GM23338 (cell line): Measurements from ENCODE around the gene SAFB2. TPM values are rescaled to one million over a fixed set of nuclear protein-coding genes. Genes with fewer than 3 reads are reported as not detected.

Source experiments
- ATAC-seq: fragments of 200-7000 bp; cut with Tn5 transposase; 3 replicates; pipeline ENCODE4 v1.9.1; 2020
- DNase-seq: peaks from one replicate; pipeline ENCODE4 v3.0.0-alpha.2; 2015; ENCODE audit warnings: low spot score
- H2AFZ ChIP-seq: fragments of 200-600 bp; sonication (generic); 2 replicates; pipeline ENCODE4 v1.8.0; 2016; ENCODE audit warnings: antibody characterized with exemption, mild to moderate bottlenecking, moderate library complexity
- H3F3A ChIP-seq: fragments of 200-600 bp; sonication (generic); replicated peaks from 2 replicates; pipeline ENCODE4 v1.8.0; 2017; ENCODE audit warnings: antibody characterized with exemption, mixed run types, low read depth
- H3K27ac ChIP-seq: fragments of 200-600 bp; sonication (generic); 2 replicates; pipeline ENCODE4 v1.6.1; 2016; ENCODE audit warnings: low read depth
- H3K27me3 ChIP-seq: fragments of 200-600 bp; sonication (generic); 2 replicates; pipeline ENCODE4 v1.8.0; 2016; ENCODE audit warnings: mild to moderate bottlenecking, mixed run types, moderate library complexity; ENCODE audit not compliant: insufficient read depth
- H3K36me3 ChIP-seq: fragments of 200-600 bp; sonication (generic); 2 replicates; pipeline ENCODE4 v1.8.0; 2016; ENCODE audit warnings: mild to moderate bottlenecking; ENCODE audit not compliant: insufficient read depth
- H3K4me1 ChIP-seq: fragments of 200-600 bp; sonication (generic); 2 replicates; pipeline ENCODE4 v1.8.0; 2016; ENCODE audit warnings: mild to moderate bottlenecking, moderate library complexity; ENCODE audit not compliant: insufficient read depth
- H3K4me2 ChIP-seq: fragments of 200-600 bp; sonication (generic); 2 replicates; pipeline ENCODE4 v1.7.1; 2017; ENCODE audit warnings: mixed run types
- H3K4me3 ChIP-seq: fragments of 200-600 bp; sonication (generic); 2 replicates; pipeline ENCODE4 v1.6.1; 2016; ENCODE audit warnings: mixed run types
- H3K79me2 ChIP-seq: fragments of 200-600 bp; sonication (generic); replicated peaks from 2 replicates; pipeline ENCODE4 v1.8.0; 2017; ENCODE audit warnings: mild to moderate bottlenecking; ENCODE audit not compliant: insufficient read depth
- H3K9me2 ChIP-seq: fragments of 200-600 bp; sonication (generic); 2 replicates; pipeline ENCODE4 v1.8.0; 2017; ENCODE audit not compliant: insufficient read depth
- H4K20me1 ChIP-seq: fragments of 200-600 bp; sonication (generic); replicated peaks from 2 replicates; pipeline ENCODE4 v1.8.0; 2017; ENCODE audit warnings: mild to moderate bottlenecking; ENCODE audit not compliant: insufficient read depth
- H3K27ac Mint-ChIP-seq: 2 replicates; pipeline ENCODE4 v1.8.0; 2020; ENCODE audit warnings: inconsistent platforms, mild to moderate bottlenecking, moderate library complexity, mixed read lengths
- H3K27me3 Mint-ChIP-seq: 3 replicates; pipeline ENCODE4 v1.8.0; 2022; ENCODE audit warnings: low read depth, mild to moderate bottlenecking, moderate library complexity, mixed read lengths, inconsistent platforms; ENCODE audit not compliant: insufficient read depth, poor library complexity
- H3K36me3 Mint-ChIP-seq: 3 replicates; pipeline ENCODE4 v1.8.0; 2021; ENCODE audit warnings: low read depth, mild to moderate bottlenecking, inconsistent platforms, moderate library complexity, mixed read lengths
- H3K4me1 Mint-ChIP-seq: 3 replicates; pipeline ENCODE4 v1.8.0; 2020; ENCODE audit warnings: mild to moderate bottlenecking, inconsistent platforms, mixed read lengths
- H3K4me3 Mint-ChIP-seq: 3 replicates; pipeline ENCODE4 v1.8.0; 2021; ENCODE audit warnings: moderate library complexity, mild to moderate bottlenecking, inconsistent platforms, mixed read lengths
- H3K9me3 Mint-ChIP-seq: 3 replicates; pipeline ENCODE4 v1.8.0; 2020; ENCODE audit warnings: moderate library complexity, mild to moderate bottlenecking, inconsistent platforms, mixed read lengths
- CREB1 ChIP-seq: fragments of 250-450 bp; sonication (Bioruptor Pico); IDR thresholded peaks from 2 replicates; pipeline ENCODE4 v1.5.0; 2020; ENCODE audit warnings: low read depth, mild to moderate bottlenecking, moderate library complexity
- ETS1 ChIP-seq: IDR thresholded peaks from 2 replicates; pipeline ENCODE4 v1.6.1; 2016; ENCODE audit warnings: antibody characterized with exemption
- EZH2phosphoT487 ChIP-seq: fragments of 200-600 bp; sonication (generic); IDR thresholded peaks from one replicate; pipeline ENCODE4 v1.8.1; 2018; ENCODE audit warnings: antibody characterized with exemption; ENCODE audit not compliant: unreplicated experiment
- JUNB ChIP-seq: IDR thresholded peaks from one replicate; pipeline ENCODE4 v1.6.1; 2016; ENCODE audit warnings: antibody characterized with exemption; ENCODE audit not compliant: unreplicated experiment
- NANOG ChIP-seq: IDR thresholded peaks from 2 replicates; pipeline ENCODE4 v1.6.1; 2016; ENCODE audit warnings: antibody characterized with exemption, borderline replicate concordance
- POLR2AphosphoS5 ChIP-seq: IDR thresholded peaks from 2 replicates; pipeline ENCODE4 v1.6.1; 2016; ENCODE audit warnings: antibody characterized with exemption, low read depth
- STAT1 ChIP-seq: IDR thresholded peaks from one replicate; pipeline ENCODE4 v1.6.1; 2016; ENCODE audit warnings: antibody characterized with exemption; ENCODE audit not compliant: unreplicated experiment
- ZNF114 ChIP-seq: fragments of 250-450 bp; sonication (Bioruptor Pico); IDR thresholded peaks from 2 replicates; pipeline ENCODE4 v1.5.0; 2020; ENCODE audit warnings: mild to moderate bottlenecking, moderate library complexity
- ZNF331 ChIP-seq: fragments of 250-450 bp; sonication (Bioruptor Pico); IDR thresholded peaks from 2 replicates; pipeline ENCODE4 v1.5.0; 2020; ENCODE audit warnings: low read depth, mild to moderate bottlenecking, moderate library complexity
- polyA plus RNA-seq: library from polyadenylated mRNA; unstranded; fragments of >200 nt; fragmentation: Nextera tagmentation; extraction: Ambion mirVana; gene quantifications from 2 replicates; pipeline ENCODE4 v1.2.1, GENCODE V29; 2016
- total RNA-seq: library from RNA; depleted of rRNA; stranded (reverse); fragments of >200 nt; shearing (Covaris generic); gene quantifications from 2 replicates; pipeline ENCODE4 v1.2.3, GENCODE V29; 2014
- TF ChIP-seq, protein P1 (sequence below): fragments of 250-450 bp; sonication (Bioruptor Pico); IDR thresholded peaks from 2 replicates; pipeline ENCODE4 v1.5.0; 2020; ENCODE audit warnings: mild to moderate bottlenecking, moderate library complexity
- TF ChIP-seq, protein P2 (sequence below), 2 experiments: fragments of 200-600 bp in 1 of 2; sonication (generic) in 1 of 2; conservative IDR thresholded peaks; 2 replicates each; pipeline versions ENCODE4 v1.5.1 to v1.6.1; 2016 to 2017; ENCODE audit warnings: antibody characterized with exemption in 2 of 2, low read depth in 2 of 2, mild to moderate bottlenecking in 2 of 2, moderate library complexity in 1 of 2
- TF ChIP-seq, protein P3 (sequence below): IDR thresholded peaks from one replicate; pipeline ENCODE4 v1.6.1; 2018; ENCODE audit warnings: antibody characterized with exemption; ENCODE audit not compliant: unreplicated experiment

SAFB2 gene
- total and polyA plus RNA-seq, 2 experiments from 2014 or later = 37.7 to 102 TPM

GRCh38 chr19:5580161-5580571 is 42.4 kb downstream of the SAFB2 start:
- no peaks in the 10 kb centered on the region; the same call in 1 of the 2 replicates for H4K20me1 ChIP-seq
- H3K27me3 ChIP-seq = no peaks in the 10 kb centered on the region
- DNase-seq (no peak), ATAC-seq (no peak)
- TF ChIP-seq ZNF114 (CRISPR knock-in tag) (no peak), POLR2AphosphoS5 (no peak), ETS1 (no peak), ZNF331 (CRISPR knock-in tag) (no peak), NANOG (no peak), CREB1 (CRISPR knock-in tag) (no peak), EZH2phosphoT487 (no peak), STAT1 (no peak), JUNB (no peak)
- TF ChIP-seq, protein P1, sequence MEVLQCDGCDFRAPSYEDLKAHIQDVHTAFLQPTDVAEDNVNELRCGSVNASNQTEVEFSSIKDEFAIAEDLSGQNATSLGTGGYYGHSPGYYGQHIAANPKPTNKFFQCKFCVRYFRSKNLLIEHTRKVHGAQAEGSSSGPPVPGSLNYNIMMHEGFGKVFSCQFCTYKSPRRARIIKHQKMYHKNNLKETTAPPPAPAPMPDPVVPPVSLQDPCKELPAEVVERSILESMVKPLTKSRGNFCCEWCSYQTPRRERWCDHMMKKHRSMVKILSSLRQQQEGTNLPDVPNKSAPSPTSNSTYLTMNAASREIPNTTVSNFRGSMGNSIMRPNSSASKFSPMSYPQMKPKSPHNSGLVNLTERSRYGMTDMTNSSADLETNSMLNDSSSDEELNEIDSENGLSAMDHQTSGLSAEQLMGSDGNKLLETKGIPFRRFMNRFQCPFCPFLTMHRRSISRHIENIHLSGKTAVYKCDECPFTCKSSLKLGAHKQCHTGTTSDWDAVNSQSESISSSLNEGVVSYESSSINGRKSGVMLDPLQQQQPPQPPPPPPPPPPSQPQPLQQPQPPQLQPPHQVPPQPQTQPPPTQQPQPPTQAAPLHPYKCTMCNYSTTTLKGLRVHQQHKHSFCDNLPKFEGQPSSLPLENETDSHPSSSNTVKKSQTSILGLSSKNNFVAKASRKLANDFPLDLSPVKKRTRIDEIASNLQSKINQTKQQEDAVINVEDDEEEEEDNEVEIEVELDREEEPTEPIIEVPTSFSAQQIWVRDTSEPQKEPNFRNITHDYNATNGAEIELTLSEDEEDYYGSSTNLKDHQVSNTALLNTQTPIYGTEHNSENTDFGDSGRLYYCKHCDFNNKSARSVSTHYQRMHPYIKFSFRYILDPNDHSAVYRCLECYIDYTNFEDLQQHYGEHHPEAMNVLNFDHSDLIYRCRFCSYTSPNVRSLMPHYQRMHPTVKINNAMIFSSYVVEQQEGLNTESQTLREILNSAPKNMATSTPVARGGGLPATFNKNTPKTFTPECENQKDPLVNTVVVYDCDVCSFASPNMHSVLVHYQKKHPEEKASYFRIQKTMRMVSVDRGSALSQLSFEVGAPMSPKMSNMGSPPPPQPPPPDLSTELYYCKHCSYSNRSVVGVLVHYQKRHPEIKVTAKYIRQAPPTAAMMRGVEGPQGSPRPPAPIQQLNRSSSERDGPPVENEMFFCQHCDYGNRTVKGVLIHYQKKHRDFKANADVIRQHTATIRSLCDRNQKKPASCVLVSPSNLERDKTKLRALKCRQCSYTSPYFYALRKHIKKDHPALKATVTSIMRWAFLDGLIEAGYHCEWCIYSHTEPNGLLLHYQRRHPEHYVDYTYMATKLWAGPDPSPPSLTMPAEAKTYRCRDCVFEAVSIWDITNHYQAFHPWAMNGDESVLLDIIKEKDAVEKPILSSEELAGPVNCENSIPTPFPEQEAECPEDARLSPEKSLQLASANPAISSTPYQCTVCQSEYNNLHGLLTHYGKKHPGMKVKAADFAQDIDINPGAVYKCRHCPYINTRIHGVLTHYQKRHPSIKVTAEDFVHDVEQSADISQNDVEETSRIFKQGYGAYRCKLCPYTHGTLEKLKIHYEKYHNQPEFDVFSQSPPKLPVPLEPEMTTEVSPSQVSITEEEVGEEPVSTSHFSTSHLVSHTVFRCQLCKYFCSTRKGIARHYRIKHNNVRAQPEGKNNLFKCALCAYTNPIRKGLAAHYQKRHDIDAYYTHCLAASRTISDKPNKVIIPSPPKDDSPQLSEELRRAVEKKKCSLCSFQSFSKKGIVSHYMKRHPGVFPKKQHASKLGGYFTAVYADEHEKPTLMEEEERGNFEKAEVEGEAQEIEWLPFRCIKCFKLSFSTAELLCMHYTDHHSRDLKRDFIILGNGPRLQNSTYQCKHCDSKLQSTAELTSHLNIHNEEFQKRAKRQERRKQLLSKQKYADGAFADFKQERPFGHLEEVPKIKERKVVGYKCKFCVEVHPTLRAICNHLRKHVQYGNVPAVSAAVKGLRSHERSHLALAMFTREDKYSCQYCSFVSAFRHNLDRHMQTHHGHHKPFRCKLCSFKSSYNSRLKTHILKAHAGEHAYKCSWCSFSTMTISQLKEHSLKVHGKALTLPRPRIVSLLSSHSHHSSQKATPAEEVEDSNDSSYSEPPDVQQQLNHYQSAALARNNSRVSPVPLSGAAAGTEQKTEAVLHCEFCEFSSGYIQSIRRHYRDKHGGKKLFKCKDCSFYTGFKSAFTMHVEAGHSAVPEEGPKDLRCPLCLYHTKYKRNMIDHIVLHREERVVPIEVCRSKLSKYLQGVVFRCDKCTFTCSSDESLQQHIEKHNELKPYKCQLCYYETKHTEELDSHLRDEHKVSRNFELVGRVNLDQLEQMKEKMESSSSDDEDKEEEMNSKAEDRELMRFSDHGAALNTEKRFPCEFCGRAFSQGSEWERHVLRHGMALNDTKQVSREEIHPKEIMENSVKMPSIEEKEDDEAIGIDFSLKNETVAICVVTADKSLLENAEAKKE = no peak
- TF ChIP-seq, protein P2, sequence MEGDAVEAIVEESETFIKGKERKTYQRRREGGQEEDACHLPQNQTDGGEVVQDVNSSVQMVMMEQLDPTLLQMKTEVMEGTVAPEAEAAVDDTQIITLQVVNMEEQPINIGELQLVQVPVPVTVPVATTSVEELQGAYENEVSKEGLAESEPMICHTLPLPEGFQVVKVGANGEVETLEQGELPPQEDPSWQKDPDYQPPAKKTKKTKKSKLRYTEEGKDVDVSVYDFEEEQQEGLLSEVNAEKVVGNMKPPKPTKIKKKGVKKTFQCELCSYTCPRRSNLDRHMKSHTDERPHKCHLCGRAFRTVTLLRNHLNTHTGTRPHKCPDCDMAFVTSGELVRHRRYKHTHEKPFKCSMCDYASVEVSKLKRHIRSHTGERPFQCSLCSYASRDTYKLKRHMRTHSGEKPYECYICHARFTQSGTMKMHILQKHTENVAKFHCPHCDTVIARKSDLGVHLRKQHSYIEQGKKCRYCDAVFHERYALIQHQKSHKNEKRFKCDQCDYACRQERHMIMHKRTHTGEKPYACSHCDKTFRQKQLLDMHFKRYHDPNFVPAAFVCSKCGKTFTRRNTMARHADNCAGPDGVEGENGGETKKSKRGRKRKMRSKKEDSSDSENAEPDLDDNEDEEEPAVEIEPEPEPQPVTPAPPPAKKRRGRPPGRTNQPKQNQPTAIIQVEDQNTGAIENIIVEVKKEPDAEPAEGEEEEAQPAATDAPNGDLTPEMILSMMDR (conservative IDR thresholded peaks at IDR 0.05; ENCODE audit: low read depth in 2 of 2) = no peak
- TF ChIP-seq, protein P3, sequence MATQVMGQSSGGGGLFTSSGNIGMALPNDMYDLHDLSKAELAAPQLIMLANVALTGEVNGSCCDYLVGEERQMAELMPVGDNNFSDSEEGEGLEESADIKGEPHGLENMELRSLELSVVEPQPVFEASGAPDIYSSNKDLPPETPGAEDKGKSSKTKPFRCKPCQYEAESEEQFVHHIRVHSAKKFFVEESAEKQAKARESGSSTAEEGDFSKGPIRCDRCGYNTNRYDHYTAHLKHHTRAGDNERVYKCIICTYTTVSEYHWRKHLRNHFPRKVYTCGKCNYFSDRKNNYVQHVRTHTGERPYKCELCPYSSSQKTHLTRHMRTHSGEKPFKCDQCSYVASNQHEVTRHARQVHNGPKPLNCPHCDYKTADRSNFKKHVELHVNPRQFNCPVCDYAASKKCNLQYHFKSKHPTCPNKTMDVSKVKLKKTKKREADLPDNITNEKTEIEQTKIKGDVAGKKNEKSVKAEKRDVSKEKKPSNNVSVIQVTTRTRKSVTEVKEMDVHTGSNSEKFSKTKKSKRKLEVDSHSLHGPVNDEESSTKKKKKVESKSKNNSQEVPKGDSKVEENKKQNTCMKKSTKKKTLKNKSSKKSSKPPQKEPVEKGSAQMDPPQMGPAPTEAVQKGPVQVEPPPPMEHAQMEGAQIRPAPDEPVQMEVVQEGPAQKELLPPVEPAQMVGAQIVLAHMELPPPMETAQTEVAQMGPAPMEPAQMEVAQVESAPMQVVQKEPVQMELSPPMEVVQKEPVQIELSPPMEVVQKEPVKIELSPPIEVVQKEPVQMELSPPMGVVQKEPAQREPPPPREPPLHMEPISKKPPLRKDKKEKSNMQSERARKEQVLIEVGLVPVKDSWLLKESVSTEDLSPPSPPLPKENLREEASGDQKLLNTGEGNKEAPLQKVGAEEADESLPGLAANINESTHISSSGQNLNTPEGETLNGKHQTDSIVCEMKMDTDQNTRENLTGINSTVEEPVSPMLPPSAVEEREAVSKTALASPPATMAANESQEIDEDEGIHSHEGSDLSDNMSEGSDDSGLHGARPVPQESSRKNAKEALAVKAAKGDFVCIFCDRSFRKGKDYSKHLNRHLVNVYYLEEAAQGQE = no peak
- no peak overlapping the region for H2AFZ ChIP-seq
- no peak overlapping the region for H3K27ac ChIP-seq
- H3K4me2 ChIP-seq = no peak overlapping the region
- Mint-ChIP-seq H3K27ac (no peak overlapping the region; the same call in 1 of the 2 replicates), H3K9me3 (no peaks in the 10 kb centered on the region), H3K4me1 (peaks cover 18% of the 10 kb centered on the region), H3K36me3 (no peaks in the 10 kb centered on the region; the same call in 2 of the 3 replicates), H3K27me3 (peaks cover 10% of the 10 kb centered on the region), H3K4me3 (no peak overlapping the region)
- H3K4me3 ChIP-seq = no peak overlapping the region
- no peaks in the 10 kb centered on the region for H3K79me2 ChIP-seq
- no peaks in the 10 kb centered on the region for H3K36me3 ChIP-seq
- H3K9me2 ChIP-seq = no peaks in the 10 kb centered on the region
- 0 out of 2 replicates have a peak, but pooled peaks cover 3% of the 10 kb centered on the region for H3K4me1 ChIP-seq
- H3F3A ChIP-seq = peaks cover 2% of the 10 kb centered on the region
